ENCODE results near the gene ZNF778.
"Not testable (repeated sequence)": the region's sequence is repeated elsewhere in the genome, so short reads cannot be mapped to it uniquely, and the experiment has no call there.

The ZNF778 gene

DNA sequence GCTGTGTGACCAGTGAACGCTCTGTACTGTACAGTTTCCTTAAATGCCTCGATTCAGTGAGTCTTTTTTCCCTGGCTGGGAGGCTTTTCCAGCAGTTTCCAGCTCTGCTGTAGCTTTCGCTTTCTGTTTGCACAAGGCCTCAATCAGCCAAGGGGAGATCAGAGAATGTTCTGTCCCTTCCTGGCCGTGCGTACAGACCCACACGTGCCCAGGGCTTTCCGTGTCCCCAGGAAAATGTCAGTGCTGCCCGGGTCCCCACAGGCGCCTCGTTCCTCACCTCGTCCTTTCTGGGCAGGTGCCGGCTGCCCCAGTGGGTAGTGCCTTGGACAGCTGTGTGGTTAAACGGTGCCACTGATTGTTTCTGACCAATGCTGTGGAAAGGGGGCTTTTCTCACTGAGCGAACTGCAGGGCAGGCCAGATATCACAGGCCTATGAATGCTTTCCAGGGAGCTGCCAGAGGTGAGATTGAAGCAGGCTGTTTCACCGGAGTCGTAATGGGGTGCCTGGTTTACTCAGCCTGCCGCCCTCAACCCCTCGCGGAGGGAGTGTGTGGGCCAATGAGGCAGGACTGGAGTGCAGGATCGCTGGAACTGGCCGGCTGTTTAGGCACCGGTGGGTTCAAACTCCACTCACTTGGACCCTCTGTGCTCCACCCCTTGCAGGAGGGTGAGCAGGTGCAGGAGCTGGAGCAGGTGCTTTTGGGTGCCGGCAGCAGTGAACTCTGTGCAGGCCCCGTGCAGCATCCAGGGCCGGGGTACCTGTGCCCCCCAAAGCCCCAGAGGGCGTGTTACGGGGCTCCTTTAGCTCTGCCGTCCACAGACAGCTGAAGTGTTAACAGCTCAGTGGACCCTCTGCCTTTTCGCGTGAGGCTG lies 44.4 kb downstream of the ZNF778 start:
- H3K36me3 ChIP-seq (ENCODE audit: low read depth), result peaks cover 5% of the 10 kb centered on the region; the same call in 1 of the 2 replicates
- H3K27me3 ChIP-seq (ENCODE audit: insufficient read depth, poor library complexity, severe bottlenecking), result no peaks in the 10 kb centered on the region
- H3K9me3 ChIP-seq (ENCODE audit: severe bottlenecking), result no peaks in the 10 kb centered on the region
- no peaks in the 10 kb centered on the region for H3K4me1 ChIP-seq (ENCODE audit: insufficient read depth, poor library complexity, severe bottlenecking)
- DNase-seq (ENCODE audit: low spot score) (no peak), ATAC-seq (ENCODE audit: low read depth) (no peak)
- H3K4me3 ChIP-seq (ENCODE audit: severe bottlenecking), result no peak overlapping the region
- no peak overlapping the region for H3K27ac ChIP-seq (ENCODE audit: poor library complexity, severe bottlenecking)
- TF ChIP-seq, protein P1, sequence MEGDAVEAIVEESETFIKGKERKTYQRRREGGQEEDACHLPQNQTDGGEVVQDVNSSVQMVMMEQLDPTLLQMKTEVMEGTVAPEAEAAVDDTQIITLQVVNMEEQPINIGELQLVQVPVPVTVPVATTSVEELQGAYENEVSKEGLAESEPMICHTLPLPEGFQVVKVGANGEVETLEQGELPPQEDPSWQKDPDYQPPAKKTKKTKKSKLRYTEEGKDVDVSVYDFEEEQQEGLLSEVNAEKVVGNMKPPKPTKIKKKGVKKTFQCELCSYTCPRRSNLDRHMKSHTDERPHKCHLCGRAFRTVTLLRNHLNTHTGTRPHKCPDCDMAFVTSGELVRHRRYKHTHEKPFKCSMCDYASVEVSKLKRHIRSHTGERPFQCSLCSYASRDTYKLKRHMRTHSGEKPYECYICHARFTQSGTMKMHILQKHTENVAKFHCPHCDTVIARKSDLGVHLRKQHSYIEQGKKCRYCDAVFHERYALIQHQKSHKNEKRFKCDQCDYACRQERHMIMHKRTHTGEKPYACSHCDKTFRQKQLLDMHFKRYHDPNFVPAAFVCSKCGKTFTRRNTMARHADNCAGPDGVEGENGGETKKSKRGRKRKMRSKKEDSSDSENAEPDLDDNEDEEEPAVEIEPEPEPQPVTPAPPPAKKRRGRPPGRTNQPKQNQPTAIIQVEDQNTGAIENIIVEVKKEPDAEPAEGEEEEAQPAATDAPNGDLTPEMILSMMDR (IDR thresholded peaks at IDR 0.05; ENCODE audit: poor library complexity, severe bottlenecking), result no peak

DNA sequence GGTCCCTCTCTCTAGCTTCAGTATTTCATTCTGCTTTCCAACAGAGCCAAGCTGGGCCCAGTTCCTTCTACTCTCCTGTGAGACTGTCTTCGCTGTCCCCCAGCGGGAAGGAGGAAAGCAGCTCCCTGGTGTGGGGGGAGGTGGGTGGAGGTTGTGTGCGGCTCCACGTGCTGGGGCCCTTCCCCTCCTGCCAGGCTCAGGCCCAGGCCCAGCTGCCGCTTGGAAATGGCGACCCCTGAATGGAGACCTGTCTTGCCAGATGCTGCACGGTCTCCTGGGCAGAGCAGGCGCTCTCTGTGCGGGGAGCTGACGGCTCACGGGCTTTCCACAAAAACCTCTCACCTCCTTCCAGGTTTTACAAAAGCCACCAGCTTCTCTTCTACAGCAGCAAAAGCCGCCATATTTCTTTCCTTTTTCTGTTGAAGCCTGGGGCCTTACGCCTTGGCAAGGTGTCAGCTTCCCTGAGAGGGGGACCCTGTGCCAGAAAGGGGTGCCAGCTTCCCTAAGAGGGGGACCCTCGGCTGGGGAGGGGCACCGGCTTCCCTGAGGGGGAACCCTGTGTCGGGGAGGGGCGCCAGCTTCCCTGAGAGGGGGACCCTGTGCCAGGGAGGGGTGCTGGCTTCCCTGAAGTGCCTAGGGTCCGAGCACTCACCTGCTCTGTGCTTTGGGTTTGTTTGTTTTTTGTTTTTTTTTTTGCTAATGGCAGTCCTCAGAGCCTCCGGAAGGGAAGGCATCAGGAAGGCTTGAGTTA lies 47.5 kb downstream of the ZNF778 start:
- Histone ChIP-seq H3K27me3 (ENCODE audit: insufficient read depth, poor library complexity, severe bottlenecking) (no peaks in the 10 kb centered on the region), H3K36me3 (ENCODE audit: low read depth) (peaks cover 27% of the 10 kb centered on the region), H3K27ac (ENCODE audit: poor library complexity, severe bottlenecking) (no peak overlapping the region), H3K9me3 (ENCODE audit: severe bottlenecking) (no peaks in the 10 kb centered on the region), H3K4me1 (ENCODE audit: insufficient read depth, poor library complexity, severe bottlenecking) (no peaks in the 10 kb centered on the region), H3K4me3 (ENCODE audit: severe bottlenecking) (no peak overlapping the region)
- ATAC-seq (ENCODE audit: low read depth) (no peak), DNase-seq (ENCODE audit: low spot score) (no peak)
- TF ChIP-seq, protein P1 (IDR thresholded peaks at IDR 0.05; ENCODE audit: poor library complexity, severe bottlenecking), result no peak

DNA sequence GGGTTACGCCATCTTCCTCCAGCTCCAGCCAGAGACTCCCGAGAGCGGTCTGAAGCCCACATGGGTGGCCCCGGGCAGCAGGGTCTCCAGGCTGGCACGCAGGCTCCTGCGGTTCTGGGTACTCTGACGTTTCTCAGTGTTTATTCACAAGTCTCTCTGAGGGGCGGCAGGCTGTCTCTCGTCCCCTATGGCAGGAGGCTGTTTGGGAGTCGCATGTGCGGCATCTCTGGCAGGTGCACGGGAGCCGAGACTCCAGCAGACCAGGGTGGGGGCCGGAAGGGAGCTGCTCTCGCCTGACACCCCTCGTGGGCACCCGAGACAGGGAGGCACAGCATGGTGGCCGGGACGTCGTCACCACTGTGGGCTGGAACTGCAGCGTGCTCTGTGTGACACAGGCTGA lies 48.1 kb downstream of the ZNF778 start:
- Histone ChIP-seq H3K36me3 (ENCODE audit: low read depth) (peaks cover 32% of the 10 kb centered on the region), H3K27ac (ENCODE audit: poor library complexity, severe bottlenecking) (no peak overlapping the region), H3K27me3 (ENCODE audit: insufficient read depth, poor library complexity, severe bottlenecking) (no peaks in the 10 kb centered on the region), H3K9me3 (ENCODE audit: severe bottlenecking) (no peaks in the 10 kb centered on the region), H3K4me3 (ENCODE audit: severe bottlenecking) (no peak overlapping the region), H3K4me1 (ENCODE audit: insufficient read depth, poor library complexity, severe bottlenecking) (no peaks in the 10 kb centered on the region)
- DNase-seq (ENCODE audit: low spot score) (no peak), ATAC-seq (ENCODE audit: low read depth) (no peak)
- TF ChIP-seq, protein P1 (IDR thresholded peaks at IDR 0.05; ENCODE audit: poor library complexity, severe bottlenecking), result no peak

DNA sequence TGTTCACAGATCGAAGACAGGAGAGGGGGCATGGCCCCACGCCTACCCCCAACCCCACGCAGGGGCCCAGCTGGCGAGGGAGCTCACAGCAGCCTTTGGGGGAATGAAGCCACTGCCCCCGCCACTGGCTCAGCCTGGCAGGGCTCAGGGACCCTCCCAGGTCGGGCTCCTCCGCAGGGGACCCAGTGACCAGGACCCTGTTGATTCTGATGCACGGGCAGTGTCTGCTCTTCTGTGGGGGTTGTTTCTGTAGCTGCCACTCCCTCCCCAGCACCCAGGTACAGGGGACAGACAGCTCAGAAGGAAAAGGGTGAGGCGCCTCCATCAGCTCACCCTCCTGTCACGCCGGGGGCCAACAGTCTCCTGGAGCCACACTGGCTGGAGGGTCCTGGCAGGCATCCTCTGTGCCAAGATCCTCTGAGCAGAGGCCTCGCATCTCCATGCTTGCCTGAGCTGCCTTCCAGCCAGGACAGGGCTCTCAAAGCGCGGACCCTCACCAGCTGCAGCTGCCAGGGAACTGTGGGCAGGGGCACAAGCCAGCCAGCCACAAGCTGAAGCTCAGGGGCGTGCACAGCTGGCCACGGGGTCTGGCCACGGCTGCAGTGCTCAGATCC lies 49.1 kb downstream of the ZNF778 start:
- Histone ChIP-seq H3K9me3 (ENCODE audit: severe bottlenecking) (no peaks in the 10 kb centered on the region), H3K27ac (ENCODE audit: poor library complexity, severe bottlenecking) (no peak overlapping the region), H3K36me3 (ENCODE audit: low read depth) (peaks cover 42% of the 10 kb centered on the region), H3K27me3 (ENCODE audit: insufficient read depth, poor library complexity, severe bottlenecking) (no peaks in the 10 kb centered on the region), H3K4me1 (ENCODE audit: insufficient read depth, poor library complexity, severe bottlenecking) (no peaks in the 10 kb centered on the region), H3K4me3 (ENCODE audit: severe bottlenecking) (no peak overlapping the region)
- ATAC-seq (ENCODE audit: low read depth) (no peak), DNase-seq (ENCODE audit: low spot score) (no peak)
- TF ChIP-seq, protein P1 (IDR thresholded peaks at IDR 0.05; ENCODE audit: poor library complexity, severe bottlenecking), result no peak

DNA sequence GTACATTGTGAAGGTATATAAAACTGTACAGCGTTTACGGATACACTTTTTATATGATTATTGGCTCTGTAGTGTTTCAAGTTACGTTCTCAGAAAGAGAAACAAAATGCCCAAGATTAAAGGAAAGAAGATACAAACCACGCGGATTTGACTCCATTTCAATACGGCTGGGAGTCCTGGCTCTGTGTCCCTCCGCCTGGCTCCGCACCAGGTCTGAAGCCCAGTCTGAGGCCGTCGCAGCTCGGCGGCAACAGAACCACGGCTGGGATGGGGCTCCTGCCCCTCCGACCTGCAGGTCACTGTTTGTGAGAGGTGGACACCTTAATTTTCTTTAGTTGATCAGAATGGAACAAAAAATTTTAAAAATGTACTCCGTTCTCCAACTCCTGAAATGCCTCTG lies 50.2 kb downstream of the ZNF778 start:
- not testable (repeated sequence) for H3K27me3 ChIP-seq (ENCODE audit: insufficient read depth, poor library complexity, severe bottlenecking); H3K4me3 ChIP-seq (ENCODE audit: severe bottlenecking); H3K4me1 ChIP-seq (ENCODE audit: insufficient read depth, poor library complexity, severe bottlenecking); DNase-seq (ENCODE audit: low spot score); H3K9me3 ChIP-seq (ENCODE audit: severe bottlenecking); ATAC-seq (ENCODE audit: low read depth); H3K27ac ChIP-seq (ENCODE audit: poor library complexity, severe bottlenecking)
- peaks cover 51% of the 10 kb centered on the region for H3K36me3 ChIP-seq (ENCODE audit: low read depth)
